ENCODE results near the gene TAMALIN.
"Not testable (repeated sequence)": the region's sequence is repeated elsewhere in the genome, so short reads cannot be mapped to it uniquely, and the experiment has no call there.

Gene TAMALIN

DNA sequence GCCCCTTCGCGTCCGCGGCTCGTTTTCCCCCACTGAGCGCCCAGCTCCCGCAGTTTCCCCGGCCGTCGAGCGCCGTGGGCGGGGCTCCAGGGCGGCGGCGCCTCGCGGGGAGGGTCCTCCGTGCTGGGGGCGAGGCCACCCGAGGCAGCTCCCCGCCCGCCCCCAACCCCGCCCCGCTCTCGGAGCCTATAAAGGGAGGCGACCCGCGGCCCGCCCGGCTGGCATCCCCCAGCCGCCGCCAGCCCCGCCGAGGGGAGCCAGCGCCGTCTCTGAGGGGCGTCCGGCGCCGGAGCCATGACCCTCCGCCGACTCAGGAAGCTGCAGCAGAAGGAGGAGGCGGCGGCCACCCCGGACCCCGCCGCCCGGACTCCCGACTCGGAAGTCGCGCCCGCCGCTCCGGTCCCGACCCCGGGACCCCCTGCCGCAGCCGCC lies at the start of gene TAMALIN:
TAMALIN (plus strand) TSS at position 221 of the 432 bp plus-strand sequence; CDS start at position 295, 74 bp downstream.
- DNase-seq (ENCODE audit: low read depth), result no peak

DNA sequence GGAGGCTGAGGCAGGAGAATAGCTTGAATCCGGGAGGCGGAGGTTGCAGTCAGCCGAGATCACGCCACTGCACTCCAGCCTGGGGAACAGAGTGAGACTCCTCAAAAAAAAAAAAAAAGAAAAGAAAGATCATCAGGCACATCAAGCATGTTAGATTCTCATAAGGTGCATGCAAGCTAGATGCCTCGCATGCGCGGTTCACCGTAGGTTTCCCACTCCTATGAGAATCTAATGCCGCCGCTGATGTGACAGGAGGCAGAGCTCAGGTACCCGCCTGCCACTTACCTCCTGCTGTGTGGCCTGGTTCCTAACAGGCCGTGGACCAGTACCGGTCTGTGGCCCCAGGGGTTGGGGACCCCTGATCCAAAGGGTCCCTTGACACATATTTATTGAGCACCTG lies 48.2 kb upstream of the TAMALIN start:
- DNase-seq (ENCODE audit: low read depth), result no peak

DNA sequence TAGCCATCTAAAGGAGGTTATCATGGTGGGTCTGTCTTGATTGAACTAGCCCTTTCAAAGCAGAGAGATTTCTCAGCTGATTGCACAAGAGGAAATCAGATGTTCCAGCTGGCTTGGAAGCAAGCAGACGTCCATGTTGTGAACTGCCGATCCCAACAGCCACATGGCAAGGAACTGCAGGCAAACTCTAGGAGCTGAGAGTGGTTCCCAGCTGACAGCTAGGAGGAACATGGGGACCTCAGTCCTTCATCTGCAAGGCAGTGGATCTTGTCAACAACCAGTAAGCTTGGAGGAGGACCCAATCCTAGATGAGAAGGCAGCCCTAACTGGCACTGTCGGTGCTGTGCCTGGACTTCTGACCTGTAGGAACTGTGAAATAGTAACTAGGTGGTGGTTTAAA lies 47.5 kb upstream of the TAMALIN start:
- no peak for DNase-seq (ENCODE audit: low read depth)

DNA sequence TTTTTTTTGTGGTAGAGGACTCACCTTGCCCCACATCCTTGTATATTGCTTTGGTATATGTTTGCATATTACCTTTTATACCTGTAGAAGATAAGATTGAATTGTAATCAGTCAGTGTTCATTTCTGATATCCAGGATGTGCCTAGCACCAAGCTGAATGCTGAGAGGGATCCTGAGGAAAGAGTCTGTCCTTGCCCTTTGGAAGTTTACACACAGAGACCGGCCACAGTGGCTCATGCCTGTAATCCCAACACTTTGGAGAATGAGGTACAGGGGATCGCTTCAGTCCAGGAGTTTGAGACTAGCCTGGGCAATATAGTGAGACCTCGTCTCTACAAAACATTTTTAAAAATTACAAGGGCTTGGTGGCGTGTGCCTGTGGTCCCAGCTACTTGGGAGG lies 46.8 kb upstream of the TAMALIN start:
- DNase-seq (ENCODE audit: low read depth), result no peak

DNA sequence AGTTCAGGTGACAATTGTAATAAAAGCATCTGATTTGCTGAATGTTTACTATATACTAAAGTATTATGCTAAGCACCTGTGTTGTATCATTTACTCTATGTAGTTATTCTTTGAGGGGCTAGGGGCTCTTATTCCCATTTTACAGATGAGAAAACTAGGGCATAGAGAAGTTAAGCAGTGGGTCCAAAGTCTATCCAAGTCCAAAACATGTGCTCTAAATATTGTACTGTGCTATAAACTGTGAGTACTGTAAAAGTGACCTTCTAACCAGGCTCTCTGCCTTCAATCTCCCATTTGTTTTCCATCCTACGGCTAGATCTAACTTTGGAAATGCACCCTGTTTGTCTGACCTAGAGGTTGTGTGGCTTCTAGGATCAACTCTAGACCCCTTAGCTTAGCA lies 46.3 kb upstream of the TAMALIN start:
- no peak for DNase-seq (ENCODE audit: low read depth)

DNA sequence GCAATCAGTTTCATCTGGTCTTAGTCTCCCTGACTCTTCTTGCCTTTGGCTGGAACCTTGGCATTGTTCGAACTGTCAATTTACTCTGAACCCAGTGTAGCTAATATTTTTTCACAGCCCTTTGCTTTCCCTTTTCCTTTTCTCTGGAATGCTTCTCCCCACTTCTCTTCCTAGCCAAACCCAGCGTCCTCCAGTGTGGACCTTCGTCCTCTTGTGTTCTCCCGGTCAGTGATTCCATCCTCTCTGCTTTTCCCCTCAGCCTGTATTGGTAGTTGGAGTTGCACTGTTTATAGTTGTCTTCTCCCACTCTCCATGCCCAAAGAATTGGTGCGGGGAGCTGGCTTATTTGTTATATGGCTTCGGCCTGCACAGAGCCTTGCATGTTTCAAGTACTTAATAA lies 45.9 kb upstream of the TAMALIN start:
- no peak for DNase-seq (ENCODE audit: low read depth)

DNA sequence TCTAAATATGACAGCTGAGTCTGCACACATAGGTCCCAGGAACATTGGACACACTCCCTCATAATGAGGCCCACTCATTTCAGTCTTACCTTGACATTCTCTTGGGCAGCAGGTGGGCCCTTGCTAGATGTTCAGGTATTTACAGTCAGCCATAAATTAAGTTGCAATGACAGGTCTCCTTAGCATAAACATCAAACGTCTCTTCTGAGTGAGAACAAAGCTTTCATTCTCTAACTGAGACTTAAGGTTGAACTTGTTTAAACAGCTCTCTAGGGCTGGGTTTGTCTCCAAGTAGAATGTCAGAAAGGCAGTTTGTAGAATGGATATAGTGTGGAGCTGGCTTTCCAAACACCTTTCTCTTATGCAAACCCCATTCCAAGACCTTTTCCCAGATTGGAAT lies 44.9 kb upstream of the TAMALIN start:
- DNase-seq (ENCODE audit: low read depth), result no peak

DNA sequence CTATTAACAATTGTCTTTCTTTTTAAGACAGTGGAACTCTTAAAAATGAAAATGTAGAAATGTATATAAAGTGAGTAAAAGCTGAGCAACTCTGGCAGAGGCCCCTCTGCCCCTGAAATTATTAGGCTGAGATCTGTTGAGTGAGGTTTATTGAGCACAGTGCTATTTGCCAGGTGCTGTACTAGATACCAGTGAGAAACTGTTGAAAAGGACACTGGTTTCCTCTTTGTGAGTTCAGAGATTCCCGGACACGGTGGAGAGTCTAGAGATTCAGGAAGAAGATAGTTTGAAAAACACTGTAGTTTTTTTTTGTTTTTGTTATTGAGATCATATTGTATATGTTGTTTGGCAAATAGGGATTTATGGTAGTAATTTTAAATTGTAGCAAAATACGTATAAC lies 44.0 kb upstream of the TAMALIN start:
- DNase-seq (ENCODE audit: low read depth), result no peak

DNA sequence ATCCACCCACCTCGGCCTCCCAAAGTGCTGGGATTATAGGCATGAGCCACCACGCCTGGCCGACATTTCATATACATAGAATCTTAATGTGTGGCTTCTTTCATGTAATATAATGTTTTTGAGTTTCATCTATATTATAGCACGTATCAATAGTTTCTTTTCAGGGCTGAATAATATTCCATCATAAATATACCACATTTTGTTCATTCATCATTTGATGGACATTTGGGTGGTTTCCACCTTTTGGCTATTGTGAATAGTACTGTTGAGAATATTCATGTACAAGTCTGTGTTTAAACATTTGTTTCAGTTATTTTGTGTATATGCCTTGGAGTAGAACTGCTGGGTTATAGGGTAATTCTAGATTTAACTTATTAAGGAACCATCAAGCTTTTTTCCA lies 43.3 kb upstream of the TAMALIN start:
- no peak for DNase-seq (ENCODE audit: low read depth)

DNA sequence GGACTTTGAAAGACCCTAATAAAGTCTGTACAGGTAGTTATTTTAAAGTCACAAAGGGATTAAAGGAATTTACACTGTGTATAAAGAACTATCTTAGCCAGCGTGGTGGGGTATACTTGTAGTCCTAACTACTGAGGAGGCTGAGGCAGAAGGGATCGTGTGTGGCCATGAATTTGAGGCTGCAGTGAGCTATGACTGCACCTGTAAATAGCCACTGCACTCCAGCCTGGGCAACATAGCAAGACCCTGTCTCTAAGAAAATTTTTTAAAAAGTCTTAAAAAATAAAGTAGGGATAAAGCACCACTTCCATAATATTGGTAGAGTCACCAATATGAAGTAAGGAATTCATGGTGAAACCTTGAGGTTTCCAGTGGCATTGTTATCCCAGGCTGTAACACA lies 37.1 kb upstream of the TAMALIN start:
- no peak for DNase-seq (ENCODE audit: low read depth)

DNA sequence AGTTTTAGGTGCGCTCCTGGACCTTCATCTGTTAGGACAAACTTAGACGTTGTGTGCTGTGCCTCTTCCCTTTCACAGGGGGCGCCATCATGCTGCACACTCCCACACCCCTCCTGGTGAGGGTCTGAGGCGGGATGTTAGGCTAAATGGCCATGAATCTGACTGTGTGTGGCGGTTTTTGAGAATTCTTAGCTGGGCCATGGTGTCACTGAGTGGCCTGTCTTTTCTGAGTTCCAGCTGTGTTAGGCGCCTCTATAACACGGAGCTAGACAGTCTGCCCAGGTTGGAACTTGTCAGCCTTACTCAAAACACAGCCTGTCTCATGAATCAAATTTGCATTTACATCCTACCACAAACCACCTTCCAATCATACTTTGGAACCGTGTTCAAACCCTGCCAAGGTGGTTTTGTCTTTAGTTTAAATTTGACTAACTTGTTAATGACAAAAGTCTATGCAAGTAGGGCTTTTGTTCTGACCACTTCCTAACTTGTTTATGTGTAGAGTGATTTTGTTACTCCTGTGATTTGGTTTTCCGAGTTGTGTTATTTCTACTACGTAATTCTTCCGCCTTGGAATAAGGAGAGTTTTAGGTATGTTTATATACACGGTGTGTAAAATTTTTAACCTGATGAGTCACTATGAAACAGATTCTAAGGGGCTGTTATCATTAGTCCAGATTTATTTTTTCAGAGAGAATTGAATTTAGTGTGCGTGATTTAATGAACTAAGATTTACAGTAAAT lies 35.7 kb upstream of the TAMALIN start:
- no peak for DNase-seq (ENCODE audit: low read depth)

DNA sequence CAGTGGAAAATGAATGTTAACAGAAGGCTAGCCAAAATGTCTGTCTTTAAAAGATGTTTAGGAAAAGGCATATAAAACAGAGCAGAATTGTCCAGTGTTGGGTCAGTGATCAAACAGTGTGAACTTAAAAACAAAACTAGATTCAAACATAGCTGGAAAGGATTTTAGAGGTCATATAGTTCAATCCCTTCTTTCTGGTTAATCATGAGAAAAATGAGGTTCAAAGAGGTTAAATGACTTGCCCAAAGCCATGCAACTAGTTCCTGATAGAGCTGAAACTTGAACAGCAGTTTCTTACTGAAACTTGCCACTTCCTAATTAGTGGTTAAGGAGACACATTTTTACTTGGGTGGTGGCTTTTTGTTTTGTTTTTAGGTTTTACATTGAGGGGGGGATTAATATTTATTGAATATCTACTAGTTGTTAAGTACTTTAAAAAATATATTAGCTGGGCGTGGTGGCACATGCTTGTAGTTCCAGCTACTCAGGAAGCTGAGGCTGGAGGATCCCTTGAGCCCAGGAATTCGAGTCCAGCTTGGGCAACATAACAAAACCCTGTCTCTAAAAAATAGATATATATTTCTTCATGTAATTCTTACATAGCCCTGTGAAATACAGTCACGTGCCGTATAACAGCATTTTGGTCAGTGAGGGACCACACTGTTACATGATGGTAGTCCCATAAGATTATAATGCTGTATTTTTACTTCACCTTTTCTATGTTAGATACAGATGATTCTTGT lies 34.9 kb upstream of the TAMALIN start:
- DNase-seq (ENCODE audit: low read depth), result no peak

DNA sequence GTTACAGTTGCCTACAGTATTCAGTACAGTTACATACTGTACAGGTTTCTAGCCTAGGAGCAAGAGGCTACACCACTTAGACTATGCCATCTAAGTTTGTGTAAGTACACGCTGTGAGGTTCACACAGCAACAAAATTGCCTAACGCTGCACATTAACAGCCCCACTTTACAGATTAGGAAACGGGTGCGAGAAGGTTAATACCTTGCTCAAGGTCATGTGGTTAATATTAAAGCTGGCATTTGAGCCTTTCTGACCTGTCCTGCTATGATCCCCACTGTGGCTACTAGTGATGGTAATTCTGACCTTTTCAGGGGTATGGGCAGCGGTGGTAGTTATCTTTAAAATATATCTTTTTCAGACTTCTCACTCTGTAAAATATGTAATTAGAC lies 34.3 kb upstream of the TAMALIN start:
- DNase-seq (ENCODE audit: low read depth), result no peak

DNA sequence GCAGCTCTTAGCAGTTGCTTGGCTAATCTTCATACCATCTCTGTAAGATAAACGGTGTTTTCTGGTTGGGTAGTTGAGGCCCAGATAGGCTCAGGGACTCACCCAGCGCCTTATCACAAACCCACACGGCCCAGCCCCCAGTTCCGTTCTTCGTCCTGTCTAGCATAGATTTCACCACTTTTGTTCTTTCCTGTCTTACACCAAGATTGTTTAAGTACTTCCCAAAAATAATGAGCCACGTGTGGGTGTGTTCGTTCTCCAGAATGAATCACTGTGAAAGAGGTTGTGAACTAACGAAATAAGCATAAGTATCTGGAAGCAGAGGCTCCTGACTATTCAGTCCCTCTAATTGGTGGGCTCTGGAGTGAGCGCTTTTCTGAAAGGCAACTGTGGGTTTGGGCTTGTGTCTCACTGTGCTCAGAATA lies 33.9 kb upstream of the TAMALIN start:
- peak; percentile 79 for DNase-seq (ENCODE audit: low read depth)

DNA sequence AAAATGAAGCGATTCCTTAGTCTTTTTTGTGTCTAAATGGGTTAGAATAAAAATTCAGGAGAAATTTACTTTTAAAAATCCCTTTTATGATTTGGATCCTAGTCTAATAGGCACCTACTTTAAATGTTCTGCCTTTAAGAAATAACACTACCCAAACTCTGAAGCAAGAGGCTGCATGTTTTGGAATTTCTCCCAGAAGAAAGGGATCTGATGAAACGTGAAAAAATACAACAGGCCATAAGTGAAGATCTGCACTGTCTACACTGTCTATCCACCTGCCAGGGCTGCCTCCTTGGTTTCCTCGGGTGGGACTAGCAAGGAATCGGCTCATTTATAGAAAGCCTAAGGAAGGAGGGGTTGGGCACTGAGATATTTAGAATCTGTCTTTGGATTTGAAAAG lies 33.2 kb upstream of the TAMALIN start:
- DNase-seq (ENCODE audit: low read depth), result no peak

DNA sequence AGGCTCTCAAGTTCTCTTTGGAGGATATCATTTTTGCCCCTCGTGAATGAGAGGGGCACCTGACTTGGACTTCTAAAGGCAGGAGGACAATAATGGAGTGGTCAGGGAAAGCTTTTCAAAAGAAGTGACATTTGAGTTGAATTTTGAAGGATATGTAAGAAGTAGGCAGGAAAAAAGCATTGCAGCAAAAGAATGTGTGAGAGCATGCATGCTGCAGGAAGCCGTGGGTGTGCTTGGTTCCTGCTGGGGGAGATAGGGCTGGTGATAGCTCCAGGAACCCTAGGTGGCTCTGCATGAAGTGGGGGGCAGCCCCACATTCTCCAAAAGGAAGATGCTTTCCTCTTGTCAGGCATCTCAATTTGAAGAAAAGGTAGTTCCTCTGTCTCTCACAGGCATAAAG lies 32.1 kb upstream of the TAMALIN start:
- no peak for DNase-seq (ENCODE audit: low read depth)

DNA sequence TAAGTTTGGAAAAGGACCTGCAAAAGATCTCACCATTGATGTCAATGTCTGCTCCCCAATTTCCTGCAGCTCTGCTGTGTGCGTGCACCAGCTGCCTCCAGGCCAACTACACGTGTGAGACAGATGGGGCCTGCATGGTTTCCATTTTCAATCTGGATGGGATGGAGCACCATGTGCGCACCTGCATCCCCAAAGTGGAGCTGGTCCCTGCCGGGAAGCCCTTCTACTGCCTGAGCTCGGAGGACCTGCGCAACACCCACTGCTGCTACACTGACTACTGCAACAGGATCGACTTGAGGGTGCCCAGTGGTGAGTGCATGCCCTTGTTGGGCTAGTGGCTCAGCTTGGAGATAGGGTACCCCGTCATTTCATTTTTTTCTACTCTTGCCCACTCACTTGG lies 31.6 kb upstream of the TAMALIN start:
- DNase-seq (ENCODE audit: low read depth), result no peak

DNA sequence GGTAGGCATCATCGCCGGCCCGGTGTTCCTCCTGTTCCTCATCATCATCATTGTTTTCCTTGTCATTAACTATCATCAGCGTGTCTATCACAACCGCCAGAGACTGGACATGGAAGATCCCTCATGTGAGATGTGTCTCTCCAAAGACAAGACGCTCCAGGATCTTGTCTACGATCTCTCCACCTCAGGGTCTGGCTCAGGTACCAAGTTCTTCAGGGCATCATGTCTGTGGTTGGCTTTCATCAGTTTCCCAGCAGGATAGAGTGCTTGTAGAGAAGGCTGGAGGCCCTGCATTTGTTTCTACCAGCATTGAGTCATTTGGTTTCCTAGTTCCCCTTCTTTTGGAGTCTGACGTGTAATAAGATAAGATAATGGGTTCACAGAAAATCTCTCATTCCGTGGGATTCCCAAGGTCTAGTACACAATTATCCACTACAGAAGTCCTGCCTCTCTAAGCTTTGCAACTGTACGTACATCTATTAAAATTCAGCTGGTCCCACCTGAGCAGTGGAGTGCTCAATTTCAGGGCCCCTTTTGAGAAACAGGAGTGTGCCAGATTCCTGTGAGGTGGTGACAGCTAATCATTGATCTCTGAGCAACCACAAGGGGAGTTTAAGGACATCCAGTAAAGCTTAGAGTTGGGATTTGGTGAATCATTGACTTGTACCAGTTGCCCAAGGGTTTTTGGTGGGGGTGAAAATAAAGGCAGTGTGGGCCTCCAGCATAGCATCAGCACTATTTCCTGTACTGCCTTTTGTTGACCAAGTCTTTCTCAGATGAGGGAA lies 30.2 kb upstream of the TAMALIN start:
- no peak for DNase-seq (ENCODE audit: low read depth)

DNA sequence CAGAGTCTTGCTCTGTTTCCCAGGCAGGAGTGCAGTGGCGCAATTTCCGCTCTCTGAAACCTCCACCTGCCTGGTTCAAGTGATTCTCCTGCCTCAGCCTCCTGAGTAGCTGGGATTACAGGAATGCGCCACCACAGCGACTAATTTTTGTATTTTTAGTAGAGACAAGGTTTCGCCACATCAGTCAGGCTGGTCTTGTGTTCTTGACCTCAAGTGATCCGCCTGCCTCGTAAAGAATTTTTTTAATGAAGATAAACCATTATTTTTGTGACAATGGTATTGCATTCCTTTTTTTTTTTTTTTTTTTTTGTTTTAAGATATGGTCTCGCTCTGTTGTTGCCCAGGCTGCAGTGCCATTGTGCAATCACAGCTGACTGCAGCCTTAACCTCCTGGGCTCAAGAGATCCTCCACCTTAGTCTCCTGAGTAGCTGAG lies 29.4 kb upstream of the TAMALIN start:
- DNase-seq (ENCODE audit: low read depth), result no peak

DNA sequence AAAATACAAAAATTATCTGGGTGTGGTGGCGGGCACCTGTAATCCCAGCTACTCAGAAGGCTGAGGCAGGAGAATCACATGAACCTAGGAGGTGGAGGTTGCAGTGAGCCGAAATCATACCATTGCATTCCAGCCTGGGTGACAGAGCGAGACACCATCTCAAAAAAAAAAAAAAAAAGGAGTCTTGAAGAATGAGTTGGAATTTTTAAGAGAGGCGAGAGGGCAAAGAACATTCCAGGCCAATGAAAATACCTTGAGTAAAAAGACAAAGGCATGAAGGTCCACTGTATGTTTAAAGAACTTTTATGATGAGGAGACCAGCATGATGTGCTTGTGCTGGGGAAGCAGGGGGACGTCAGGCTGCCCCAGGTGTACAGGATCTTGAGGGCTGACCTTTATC lies 27.4 kb upstream of the TAMALIN start:
- DNase-seq (ENCODE audit: low read depth), result not testable (repeated sequence)

DNA sequence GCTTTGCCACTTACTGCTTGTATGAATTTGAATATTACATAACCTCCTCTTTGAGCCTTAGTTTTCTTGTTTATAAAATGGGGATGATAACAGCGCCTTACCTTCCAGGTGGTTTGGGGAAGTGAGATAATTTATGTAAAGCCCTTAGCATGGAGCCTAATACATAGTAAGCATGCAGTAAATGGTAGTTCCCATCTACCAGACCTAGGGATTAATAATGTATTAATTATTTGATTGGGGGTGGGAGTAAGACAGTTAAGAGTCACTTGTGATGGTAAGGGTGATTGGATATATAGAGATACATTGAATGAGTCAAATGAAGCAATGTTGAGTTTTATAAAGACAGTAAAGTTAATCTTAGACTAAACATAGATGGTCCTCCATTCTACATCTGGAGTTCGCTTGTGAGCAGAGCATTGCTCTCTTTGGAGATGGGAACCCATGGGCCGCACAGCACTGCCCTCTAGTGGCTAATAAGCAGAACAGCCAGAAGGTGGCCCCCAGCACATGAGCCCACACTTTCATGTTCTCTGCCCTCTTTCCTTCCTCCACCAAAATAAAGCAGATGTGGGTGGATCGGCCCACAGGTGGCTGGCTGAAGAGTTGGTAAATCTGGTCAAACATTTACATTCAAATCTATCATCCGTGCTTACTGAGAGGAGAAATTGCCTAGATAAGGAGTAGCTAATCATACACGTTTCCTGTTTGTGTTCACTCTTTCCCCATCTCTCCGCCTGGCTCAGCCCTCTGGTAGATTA lies 26.5 kb upstream of the TAMALIN start:
- peak; percentile 47 for DNase-seq (ENCODE audit: low read depth)

DNA sequence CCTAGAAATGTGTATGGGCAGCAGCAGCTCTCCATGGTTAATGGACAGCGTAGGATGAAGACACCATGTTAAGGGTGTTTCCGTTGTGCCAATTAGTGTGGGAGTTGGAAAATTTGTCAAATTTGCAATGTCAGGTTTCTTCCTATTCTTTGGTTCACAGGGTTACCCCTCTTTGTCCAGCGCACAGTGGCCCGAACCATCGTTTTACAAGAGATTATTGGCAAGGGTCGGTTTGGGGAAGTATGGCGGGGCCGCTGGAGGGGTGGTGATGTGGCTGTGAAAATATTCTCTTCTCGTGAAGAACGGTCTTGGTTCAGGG lies 26.0 kb upstream of the TAMALIN start:
- no peak for DNase-seq (ENCODE audit: low read depth)
